Trophoblast cell (in vitro differentiated cells and primary cell): ENCODE results near the gene SIRPB1.

ENCODE experiments used
- DNase-seq, 2 donors: peaks; one replicate each; pipeline ENCODE4 v3.0.0-alpha.2; 2016
- H2AFZ ChIP-seq: 2 replicates; pipeline ENCODE4 v1.6.1; 2013; ENCODE audit warnings: low read length, moderate library complexity, mild to moderate bottlenecking; ENCODE audit not compliant: insufficient read depth, poor library complexity
- H2AK5ac ChIP-seq: 2 replicates; pipeline ENCODE4 v1.6.1; 2013; ENCODE audit warnings: mild to moderate bottlenecking, low read length
- H2BK120ac ChIP-seq: 2 replicates; pipeline ENCODE4 v1.6.1; 2013; ENCODE audit warnings: low read length, mild to moderate bottlenecking, moderate library complexity; ENCODE audit not compliant: insufficient read depth, poor library complexity
- H2BK12ac ChIP-seq: 2 replicates; pipeline ENCODE4 v1.6.1; 2013; ENCODE audit warnings: mild to moderate bottlenecking, low read length, moderate library complexity
- H2BK5ac ChIP-seq: 2 replicates; pipeline ENCODE4 v1.6.1; 2013; ENCODE audit warnings: low read length, low read depth, moderate library complexity, mild to moderate bottlenecking; ENCODE audit not compliant: poor library complexity
- H3K14ac ChIP-seq: 2 replicates; pipeline ENCODE4 v1.6.1; 2013; ENCODE audit warnings: mild to moderate bottlenecking, low read length
- H3K18ac ChIP-seq: 2 replicates; pipeline ENCODE4 v1.6.1; 2013; ENCODE audit warnings: mild to moderate bottlenecking, low read length
- H3K23ac ChIP-seq: 2 replicates; pipeline ENCODE4 v1.6.1; 2013; ENCODE audit warnings: low read length
- H3K27ac ChIP-seq: 2 replicates; pipeline ENCODE4 v1.5.1; 2013; ENCODE audit warnings: low read depth, mild to moderate bottlenecking, inconsistent platforms, low read length, moderate library complexity
- H3K27me3 ChIP-seq: 2 replicates; pipeline ENCODE4 v1.6.1; 2013; ENCODE audit warnings: inconsistent platforms, mild to moderate bottlenecking, low read length, moderate library complexity; ENCODE audit not compliant: insufficient read depth
- H3K36me3 ChIP-seq, 2 experiments: 1 replicate in 1 of 2; 2 replicates in 1 of 2; pipeline ENCODE4 v1.6.1; 2013; ENCODE audit warnings: low read length in 2 of 2, mild to moderate bottlenecking in 2 of 2, moderate library complexity in 1 of 2; ENCODE audit not compliant: insufficient read depth in 2 of 2, control insufficient read depth in 1 of 2
- H3K4ac ChIP-seq: 2 replicates; pipeline ENCODE4 v1.6.1; 2013; ENCODE audit warnings: low read depth, mild to moderate bottlenecking, low read length, moderate library complexity
- H3K4me1 ChIP-seq, 2 experiments: 1 replicate in 1 of 2; 2 replicates in 1 of 2; pipeline ENCODE4 v1.6.1; 2013; ENCODE audit warnings: low read length in 2 of 2, mild to moderate bottlenecking in 2 of 2, moderate library complexity in 1 of 2; ENCODE audit not compliant: insufficient read depth in 2 of 2, control insufficient read depth in 1 of 2
- H3K4me2 ChIP-seq: 2 replicates; pipeline ENCODE4 v1.6.1; 2013; ENCODE audit warnings: inconsistent platforms, mild to moderate bottlenecking, low read length, moderate library complexity
- H3K4me3 ChIP-seq: 2 replicates; pipeline ENCODE4 v1.5.1; 2013; ENCODE audit warnings: mild to moderate bottlenecking, low read depth, low read length, inconsistent platforms
- H3K79me1 ChIP-seq: one replicate; pipeline ENCODE4 v1.6.1; 2013; ENCODE audit warnings: low read length
- H3K79me2 ChIP-seq: 2 replicates; pipeline ENCODE4 v1.6.1; 2013; ENCODE audit warnings: low read length, mild to moderate bottlenecking; ENCODE audit not compliant: control insufficient read depth, insufficient read depth, poor library complexity
- H3K9ac ChIP-seq: 2 replicates; pipeline ENCODE4 v1.6.1; 2013; ENCODE audit warnings: mild to moderate bottlenecking, low read length
- H3K9me3 ChIP-seq: 2 replicates; pipeline ENCODE4 v1.6.1; 2013; ENCODE audit warnings: low read depth, mild to moderate bottlenecking, control low read depth, inconsistent platforms, low read length; ENCODE audit not compliant: insufficient read depth
- H4K12ac ChIP-seq: 2 replicates; pipeline ENCODE4 v1.6.1; 2013; ENCODE audit warnings: low read depth, mild to moderate bottlenecking, low read length, moderate library complexity
- H4K8ac ChIP-seq: 2 replicates; pipeline ENCODE4 v1.6.1; 2013; ENCODE audit warnings: low read depth, mild to moderate bottlenecking, low read length, moderate library complexity
- H4K91ac ChIP-seq: one replicate; pipeline ENCODE4 v1.6.1; 2013; ENCODE audit warnings: low read depth, mild to moderate bottlenecking, low read length, moderate library complexity
- WGBS: extraction: QIAGEN DNeasy Blood & Tissue Kit; methylation state at CpG from one replicate; pipeline ENCODE4 v1.1.7; 2013; ENCODE audit warnings: missing lambda C conversion rate; ENCODE audit not compliant: insufficient read length, insufficient coverage; ENCODE audit errors: extremely low coverage; 5-methylcytosine and 5-hydroxymethylcytosine counted together

SIRPB1 gene

DNA sequence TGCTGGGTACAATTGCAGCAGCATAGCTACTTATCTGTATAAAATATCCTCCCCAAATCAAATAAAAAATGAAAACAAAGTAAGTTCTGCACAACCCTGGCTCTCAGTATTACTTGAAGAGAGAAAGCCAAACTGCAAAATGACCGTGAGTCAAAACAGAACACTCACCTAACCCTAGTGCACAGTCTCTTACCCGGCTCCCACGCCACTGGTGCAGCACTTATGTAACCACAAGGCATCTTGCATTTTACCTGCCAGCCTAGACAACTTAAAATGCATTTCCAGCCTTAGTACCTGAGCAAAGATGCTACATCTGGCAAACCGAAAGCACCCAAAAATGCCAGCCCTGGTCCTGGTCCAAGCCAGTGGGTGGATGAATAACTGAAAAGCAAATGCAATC is 12.4 kb upstream of the SIRPB1 start:
- Histone ChIP-seq H2BK120ac (no peak overlapping the region), H3K27ac (no peak overlapping the region), H4K12ac (no peak overlapping the region), H4K91ac (no peak overlapping the region), H3K9ac (no peak overlapping the region), H2BK12ac (no peak overlapping the region), H3K9me3 (no peaks in the 10 kb centered on the region), H3K79me1 (no peaks in the 10 kb centered on the region), H3K14ac (no peak overlapping the region), H2AK5ac (no peak overlapping the region), H3K4me1 (no peaks in the 10 kb centered on the region), H3K18ac (no peak overlapping the region), H2BK5ac (no peak overlapping the region), H3K4me3 (no peak overlapping the region), H3K4me2 (no peak overlapping the region), H3K27me3 (no peaks in the 10 kb centered on the region), H3K4ac (no peak overlapping the region), H3K23ac (no peak overlapping the region), H2AFZ (no peak overlapping the region), H4K8ac (no peak overlapping the region), H3K36me3 (no peaks in the 10 kb centered on the region), H3K79me2 (no peaks in the 10 kb centered on the region)
- DNase-seq = no peak
- WGBS = no CpG with 5 or more reads among the region's 4 CpGs

DNA sequence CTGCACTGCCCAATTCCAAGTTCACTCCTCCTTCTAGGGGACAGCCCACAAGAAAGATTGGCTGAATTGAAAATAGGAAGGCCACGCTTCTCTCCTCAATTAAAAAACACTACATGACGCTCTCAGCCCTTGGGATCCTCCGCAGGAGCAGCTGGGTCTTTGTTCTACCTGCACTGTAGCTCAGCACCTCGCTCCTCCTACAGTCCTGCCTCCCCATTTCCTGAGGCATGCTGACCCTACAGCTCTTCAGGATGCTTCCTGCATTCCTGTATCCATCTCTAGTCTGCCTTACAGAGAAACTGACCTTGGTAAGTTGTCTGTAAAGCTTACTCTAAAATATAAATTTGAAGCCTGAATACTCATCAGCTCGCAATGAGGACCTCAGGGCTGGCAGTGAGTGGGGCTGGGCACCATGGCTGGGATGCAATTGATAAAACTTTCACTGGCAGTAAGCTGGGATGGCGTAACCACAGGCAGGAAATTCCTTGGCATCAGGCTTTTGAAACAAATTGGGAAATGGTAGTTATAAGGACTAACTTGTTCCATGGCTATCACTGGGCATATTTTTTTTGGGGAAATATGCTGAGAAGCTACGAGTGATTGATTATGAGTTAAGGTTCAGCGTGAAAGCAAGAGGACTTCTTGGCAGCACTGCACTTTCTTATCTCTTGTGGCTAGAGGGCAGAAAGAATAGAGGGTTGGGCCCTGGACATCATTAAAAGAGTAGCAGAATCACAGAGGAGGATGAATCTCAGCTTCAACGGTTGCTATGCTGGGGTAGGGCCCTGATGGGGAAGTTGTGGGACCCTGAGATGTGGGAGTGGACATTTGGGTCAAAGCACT is 11.7 kb upstream of the SIRPB1 start:
- Histone ChIP-seq H2BK120ac (no peak overlapping the region), H3K18ac (no peak overlapping the region), H3K4me3 (no peak overlapping the region), H3K79me1 (no peaks in the 10 kb centered on the region), H2BK5ac (no peak overlapping the region), H4K91ac (no peak overlapping the region), H3K9me3 (no peaks in the 10 kb centered on the region), H3K9ac (no peak overlapping the region), H4K12ac (no peak overlapping the region), H3K4ac (no peak overlapping the region), H3K79me2 (no peaks in the 10 kb centered on the region), H3K27me3 (no peaks in the 10 kb centered on the region), H3K27ac (no peak overlapping the region), H3K23ac (no peak overlapping the region), H2AFZ (no peak overlapping the region), H3K14ac (no peak overlapping the region), H2BK12ac (no peak overlapping the region), H3K4me1 (no peaks in the 10 kb centered on the region), H3K36me3 (no peaks in the 10 kb centered on the region), H3K4me2 (no peak overlapping the region), H2AK5ac (no peak overlapping the region), H4K8ac (no peak overlapping the region)
- no CpG with 5 or more reads among the region's 9 CpGs for WGBS
- DNase-seq = no peak

DNA sequence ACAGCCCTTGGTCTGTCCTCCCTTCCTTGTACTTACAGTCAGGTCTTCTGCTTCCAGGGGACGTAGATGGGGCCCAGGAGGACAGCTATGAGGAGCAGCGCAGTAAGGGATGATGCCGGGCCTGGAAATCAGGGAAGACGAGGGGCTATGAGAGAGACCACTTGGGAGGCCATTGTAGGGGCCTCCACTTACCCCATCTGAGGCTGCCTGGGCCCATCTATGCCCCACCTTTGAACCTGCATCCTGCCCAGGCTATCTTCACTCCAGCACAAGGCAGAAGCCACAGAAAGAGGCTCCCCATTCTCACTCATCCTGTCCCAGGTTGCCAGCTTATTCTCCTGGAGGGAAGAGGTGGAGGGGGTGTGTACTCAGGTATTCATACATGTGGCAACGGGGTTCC is 10.4 kb upstream of the SIRPB1 start:
- Histone ChIP-seq H4K12ac (no peak overlapping the region), H3K4me2 (no peak overlapping the region), H2BK12ac (no peak overlapping the region), H3K18ac (no peak overlapping the region), H3K36me3 (no peaks in the 10 kb centered on the region), H2BK120ac (no peak overlapping the region), H2AFZ (no peak overlapping the region), H3K27ac (no peak overlapping the region), H3K79me1 (no peaks in the 10 kb centered on the region), H4K91ac (no peak overlapping the region), H3K23ac (no peak overlapping the region), H3K9ac (no peak overlapping the region), H3K9me3 (no peaks in the 10 kb centered on the region), H3K27me3 (no peaks in the 10 kb centered on the region), H4K8ac (no peak overlapping the region), H3K4ac (no peak overlapping the region), H2AK5ac (no peak overlapping the region), H3K14ac (no peak overlapping the region), H3K79me2 (no peaks in the 10 kb centered on the region), H3K4me3 (no peak overlapping the region), H2BK5ac (no peak overlapping the region), H3K4me1 (no peaks in the 10 kb centered on the region)
- DNase-seq = no peak
- WGBS = no CpG with 5 or more reads among the region's 5 CpGs

DNA sequence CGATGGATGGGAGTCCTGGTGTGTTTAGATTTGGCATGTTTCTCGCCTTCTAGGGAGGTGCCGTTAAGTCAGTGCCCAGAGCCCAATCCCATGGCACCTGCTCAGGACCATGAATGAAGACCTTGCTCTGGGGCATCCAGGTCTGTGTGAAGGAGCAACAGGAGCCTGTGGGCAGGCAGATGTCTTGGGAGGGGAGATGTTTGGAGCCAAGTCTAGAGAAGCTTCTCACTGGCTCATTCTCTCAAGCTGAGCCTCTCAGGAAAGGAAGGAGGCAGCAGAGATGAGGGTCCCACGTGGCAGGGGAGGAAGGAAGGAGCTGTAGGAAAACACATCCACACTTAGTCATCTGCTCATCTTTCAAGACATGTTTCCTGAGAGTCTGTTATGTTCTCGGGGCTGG is 9.5 kb upstream of the SIRPB1 start:
- Histone ChIP-seq H3K23ac (no peak overlapping the region), H3K4me2 (no peak overlapping the region)

More for the DNA sequence above, 9.5 kb upstream of the SIRPB1 start:
- Histone ChIP-seq H3K79me1 (no peaks in the 10 kb centered on the region), H3K4me1 (no peaks in the 10 kb centered on the region), H2BK5ac (no peak overlapping the region), H3K4me3 (no peak overlapping the region), H3K9me3 (no peaks in the 10 kb centered on the region), H3K18ac (no peak overlapping the region), H3K4ac (no peak overlapping the region), H4K91ac (no peak overlapping the region), H4K8ac (no peak overlapping the region), H3K27ac (no peak overlapping the region), H3K79me2 (no peaks in the 10 kb centered on the region), H2BK12ac (no peak overlapping the region), H2AFZ (no peak overlapping the region), H3K9ac (no peak overlapping the region), H3K14ac (no peak overlapping the region), H4K12ac (no peak overlapping the region), H3K27me3 (no peaks in the 10 kb centered on the region), H2BK120ac (no peak overlapping the region), H2AK5ac (no peak overlapping the region), H3K36me3 (no peaks in the 10 kb centered on the region)
- no CpG with 5 or more reads among the region's 5 CpGs for WGBS
- DNase-seq = no peak
